K562 (cell line): ENCODE results near the gene MYO16. TPM values are rescaled to one million over a fixed set of nuclear protein-coding genes. Genes with fewer than 3 reads are reported as not detected.

Experiments
- CTCF ChIP-seq, 3 experiments: IDR thresholded peaks in 2 of 3; conservative IDR thresholded peaks in 1 of 3; 2 replicates each; pipeline ENCODE4 v1.5.1; 2011 to 2012; ENCODE audit warnings: low read length in 3 of 3, mild to moderate bottlenecking in 3 of 3, control low read depth in 2 of 3, improper control_type of control experiment in 1 of 3, inconsistent platforms in 1 of 3, low read depth in 1 of 3, mixed read lengths in 1 of 3, moderate library complexity in 1 of 3; ENCODE audit not compliant: insufficient read depth in 2 of 3
- DDX20 ChIP-seq: fragments of 450-650 bp; IDR thresholded peaks from 2 replicates; pipeline ENCODE4 v1.6.1; 2016; ENCODE audit warnings: missing genetic modification characterization, low read depth, mild to moderate bottlenecking, missing compliant biosample characterization, moderate library complexity
- RBM14 ChIP-seq: fragments of 200-400 bp; formaldehyde crosslinking; IDR thresholded peaks from 2 replicates; pipeline ENCODE4 v1.6.1; 2018; ENCODE audit warnings: low read depth, mild to moderate bottlenecking, low read length, moderate library complexity, borderline replicate concordance; ENCODE audit not compliant: insufficient read depth
- REST ChIP-seq, 2 experiments: fragments of 450-650 bp; formaldehyde crosslinking in 1 of 2; IDR thresholded peaks; 2 replicates each; pipeline versions ENCODE4 v1.4.0 to v1.6.1; 2014 to 2020; ENCODE audit warnings: mild to moderate bottlenecking in 2 of 2, borderline replicate concordance in 1 of 2, low read depth in 1 of 2
- VEZF1 ChIP-seq: fragments of 200-800 bp; sonication (Bioruptor generic); IDR thresholded peaks from 2 replicates; pipeline ENCODE4 v1.6.1; 2017; ENCODE audit warnings: missing genetic modification characterization, missing compliant biosample characterization
- ZBTB49 ChIP-seq: sonication (generic); formaldehyde crosslinking; IDR thresholded peaks from 2 replicates; pipeline ENCODE4 v1.8.0; 2022; ENCODE audit warnings: missing genetic modification reagents, mild to moderate bottlenecking, borderline replicate concordance
- polyA plus RNA-seq, 8 experiments: library from polyadenylated mRNA; depleted of rRNA in 4 of 8; stranded (reverse) in 5 of 8; unstranded in 3 of 8; fragments of >200 nt; fragmentation: Nextera tagmentation in 2 of 8; fragmentation: Illumina TruSeq in 1 of 8; extraction: Ambion mirVana in 2 of 8; extraction: Trizol in 1 of 8; gene quantifications; 2 replicates each; pipeline versions ENCODE4 v1.2.1 to v1.2.3, GENCODE V29; 2011 to 2014; ENCODE audit warnings: inconsistent platforms in 1 of 8, missing spikeins in 1 of 8
- total RNA-seq, 7 experiments: library from RNA; depleted of rRNA in 6 of 7; stranded (reverse); fragments of >200 nt in 6 of 7; fragmentation: Illumina TruSeq in 2 of 7; extraction: Trizol in 2 of 7; gene quantifications; 2 replicates each; pipeline versions ENCODE4 v1.2.1 to v1.2.3, GENCODE V29; 2011 to 2021; ENCODE audit warnings: low replicate concordance in 1 of 7

MYO16 gene
- total and polyA plus RNA-seq, 9 of the 15 experiments (the other 6 are each of a cell fraction or from before 2014, with no cell fraction given): 4.3 to 45.7 (median 12.1) TPM

- TF ChIP-seq CTCF (IDR thresholded peaks at IDR 0.05 in 2 of 3, conservative IDR thresholded peaks at IDR 0.05 in 1 of 3; ENCODE audit: insufficient read depth in 2 of 3, low read depth in 1 of 3, low read length in 3 of 3) (peak; percentile 45 to 70 (median 64); a peak in 5 of 6 replicates), REST (IDR thresholded peaks at IDR 0.05; ENCODE audit: borderline replicate concordance) (peak; percentile 49; the same call in 1 of the 2 replicates), REST (CRISPR knock-in tag; IDR thresholded peaks at IDR 0.05; ENCODE audit: low read depth) (no peak), ZBTB49 (CRISPR knock-in tag) (no peak), DDX20 (no peak), VEZF1 (CRISPR knock-in tag) (peak; percentile 44; the same call in 1 of the 2 replicates), RBM14 (no peak)
These were observed 332.2 kb downstream of the MYO16 start (continued) for GRCh38 chr13:108961542-108962125.
